A549 (cell line): Measurements from ENCODE around the gene CCDC88B.

ENCODE experiments used
- CTCF ChIP-seq: fragments of >200 bp; sonication (Bioruptor Twin); formaldehyde crosslinking; IDR thresholded peaks from 3 replicates; pipeline ENCODE4 v1.5.1; 2016
- FOSL2 ChIP-seq, 2 experiments: fragments of 450-650 bp in 1 of 2; fragments of >200 bp in 1 of 2; sonication (Bioruptor Twin) in 1 of 2; formaldehyde crosslinking; IDR thresholded peaks; 2 replicates each; pipeline versions ENCODE4 v1.5.0 to v1.6.1; 2016 to 2020; ENCODE audit warnings: mild to moderate bottlenecking in 1 of 2, moderate library complexity in 1 of 2
- MAX ChIP-seq: IDR thresholded peaks from 2 replicates; pipeline ENCODE4 v1.6.1; 2012
- MYC ChIP-seq: IDR thresholded peaks from 2 replicates; pipeline ENCODE4 v1.6.1; 2012; ENCODE audit warnings: mild to moderate bottlenecking, inconsistent platforms, low read length, improper control_type of control experiment, borderline replicate concordance
- REST ChIP-seq: fragments of 200-600 bp; sonication (generic); IDR thresholded peaks from 2 replicates; pipeline ENCODE4 v1.6.1; 2016; ENCODE audit warnings: antibody characterized with exemption, mild to moderate bottlenecking, moderate library complexity
- RFX5 ChIP-seq: fragments of 450-650 bp; IDR thresholded peaks from 2 replicates; pipeline ENCODE4 v1.7.1; 2014; ENCODE audit warnings: antibody characterized with exemption, mild to moderate bottlenecking, moderate library complexity
- ZSCAN20 ChIP-seq: fragments of 250-450 bp; sonication (Bioruptor Pico); IDR thresholded peaks from 2 replicates; pipeline ENCODE4 v1.8.0; 2022; ENCODE audit warnings: mild to moderate bottlenecking, moderate library complexity

- TF ChIP-seq CTCF (no peak), MYC (no peak), MAX (no peak), RFX5 (no peak), FOSL2 (IDR thresholded peaks at IDR 0.05) (no peak), FOSL2 (CRISPR knock-in tag; IDR thresholded peaks at IDR 0.05) (no peak), REST (no peak), ZSCAN20 (CRISPR knock-in tag) (no peak)
Measured at GRCh38 chr11:64298966-64299846, 40.8 kb upstream of the CCDC88B start.
